Left ventricle myocardium superior (tissue), 1 donor: ENCODE data around the gene PHLDA3. TPM values are rescaled to one million over a fixed set of nuclear protein-coding genes. Genes with fewer than 3 reads are reported as not detected.
"Not testable (repeated sequence)": the region's sequence is repeated elsewhere in the genome, so short reads cannot be mapped to it uniquely, and the experiment has no call there.

ENCODE experiments used
- ATAC-seq: fragments of 200-7000 bp; cut with Tn5 transposase; one replicate; pipeline ENCODE4 v1.9.1; 2020; ENCODE audit warnings: mild to moderate bottlenecking, moderate library complexity
- DNase-seq: peaks from one replicate; pipeline ENCODE4 v3.0.0-alpha.2; 2020
- intact Hi-C: fragments of 100-400 bp; cut with micrococcal nuclease; formaldehyde crosslinking; loops from one replicate; pipeline ENCODE4 v1.11.0; 2022
- total RNA-seq: library from RNA; stranded (reverse); fragmentation: NEBNext Ultra II Directional; extraction: Animal tissue kit (Norgen Biotek cat#: 25700); gene quantifications from one replicate; pipeline ENCODE4 v1.2.1, GENCODE V29; 2021
- donor health status: DM: no; HTN: yes; CAD: no; lungs with severe emphysema.

PHLDA3 gene
- total RNA-seq, 1 donor from 2014 or later: 20.4 TPM

GRCh38 chr1:201473296-201473695 is 4.3 kb upstream of the PHLDA3 start:
- intact Hi-C loops: no loop called here
- no peak for ATAC-seq
- DNase-seq: no peak

DNA sequence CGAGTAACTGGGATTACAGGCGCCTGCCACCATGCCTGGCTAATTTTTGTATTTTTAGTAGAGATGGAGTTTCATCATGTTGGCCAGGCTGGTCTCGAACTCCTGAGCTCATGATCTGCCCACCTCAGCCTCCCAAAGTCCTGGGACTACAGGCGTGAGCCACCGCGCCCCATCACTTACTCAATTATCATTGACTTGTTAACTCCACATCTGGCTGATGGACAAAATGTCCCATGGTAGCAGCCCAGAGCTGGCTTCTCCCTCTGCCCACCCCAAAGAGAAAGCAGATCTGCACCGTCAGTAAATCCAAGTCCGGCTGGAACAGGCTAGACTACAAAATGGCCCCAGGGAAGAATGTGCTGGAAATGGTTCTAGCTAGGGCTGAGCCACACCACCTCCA is 3.3 kb upstream of the PHLDA3 start:
- ATAC-seq, DNase-seq, intact Hi-C loops: not testable (repeated sequence)

DNA sequence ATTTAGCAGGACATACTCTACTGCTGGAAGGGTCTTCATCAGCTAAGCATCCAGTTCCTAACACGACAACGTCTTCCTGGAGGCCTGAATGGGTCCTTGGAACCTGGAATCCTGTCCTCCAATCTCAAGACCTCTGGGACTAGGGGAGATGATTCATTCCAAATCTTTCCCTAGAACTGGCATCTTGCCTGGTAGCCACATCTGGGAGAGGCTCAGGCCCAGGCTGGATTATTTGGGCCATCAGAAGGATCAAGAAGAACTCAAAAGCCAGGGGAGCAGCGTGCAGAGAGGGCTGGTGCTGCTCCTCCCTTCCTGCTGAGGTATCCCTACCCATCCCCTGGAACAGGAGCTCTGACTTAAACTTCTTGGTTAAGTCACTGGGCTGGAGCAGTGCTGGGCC is 2.8 kb upstream of the PHLDA3 start:
- peak; percentile 49 for DNase-seq
- ATAC-seq: peak; percentile 21
- intact Hi-C loops: no loop called here

DNA sequence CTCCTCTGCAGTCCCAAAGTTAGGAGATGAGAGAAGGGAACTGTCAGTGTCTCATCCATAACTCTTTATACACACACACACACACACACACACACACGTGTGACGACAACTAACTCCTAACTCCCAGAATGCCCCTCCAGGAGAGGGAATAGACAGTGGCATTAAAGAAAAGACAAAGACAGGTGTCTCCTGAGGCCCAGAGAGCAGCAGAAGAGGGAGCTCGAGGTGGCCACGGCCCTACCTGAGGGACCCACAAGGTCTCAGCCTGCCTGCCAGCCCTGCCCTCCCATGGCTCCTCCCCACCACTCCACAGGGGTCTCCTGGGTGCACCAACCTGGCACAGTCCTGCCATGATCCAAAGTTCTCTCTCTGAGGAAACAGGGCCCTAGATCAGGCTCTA is 1.6 kb upstream of the PHLDA3 start:
- no peak for ATAC-seq
- no peak for DNase-seq
- intact Hi-C loops: no loop called here

DNA sequence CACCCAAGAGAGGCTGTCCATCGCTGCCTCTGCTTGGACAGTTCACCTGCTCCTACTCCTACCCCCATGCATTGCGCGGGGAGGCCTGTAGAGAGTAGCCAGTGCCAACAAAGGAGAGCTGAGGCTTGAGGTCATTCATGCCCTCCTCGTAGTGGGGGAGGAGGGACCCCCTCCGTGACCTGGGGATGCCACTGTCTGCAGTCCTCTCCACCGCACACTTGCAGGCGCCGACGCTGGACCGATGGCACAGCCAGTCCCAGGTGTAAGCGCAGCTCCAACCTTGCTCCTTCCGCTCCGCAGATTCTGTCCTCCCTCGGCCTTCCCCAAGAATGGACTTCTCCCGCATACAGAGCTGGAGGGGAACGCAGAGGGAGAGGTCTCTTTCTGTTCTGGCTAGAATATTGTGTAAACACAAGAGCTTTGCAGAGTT is 672 bp upstream of the PHLDA3 start:
- intact Hi-C loops: no loop called here
- DNase-seq (no peak), ATAC-seq (no peak)

- DNase-seq (peak; percentile 68), ATAC-seq (peak; percentile 26)
- intact Hi-C loops: no loop called here
Observed at GRCh38 chr1:201468501-201468843, 516 bp downstream of the PHLDA3 start.

DNA sequence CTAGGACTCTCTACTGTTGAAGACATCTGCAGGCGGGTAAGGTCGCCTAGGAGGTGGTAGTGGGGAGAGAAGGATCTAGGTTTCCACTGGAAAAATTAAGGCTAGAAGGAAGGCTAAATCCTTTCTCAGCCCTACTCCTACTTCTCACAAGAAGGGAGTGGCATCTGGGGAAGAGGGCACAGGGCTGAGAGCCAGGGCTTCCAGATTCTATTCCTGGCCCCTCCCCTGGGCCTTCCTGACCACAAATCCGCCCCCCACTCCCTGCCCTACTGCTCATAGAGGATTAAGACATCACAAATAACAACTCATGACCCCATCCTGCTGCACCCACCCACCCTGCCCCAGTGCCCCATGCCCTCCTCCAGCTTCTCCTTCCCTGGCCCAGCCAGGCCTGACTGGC is 2.5 kb downstream of the PHLDA3 start:
- ATAC-seq (no peak), DNase-seq (no peak)
- intact Hi-C loops: no loop called here

DNA sequence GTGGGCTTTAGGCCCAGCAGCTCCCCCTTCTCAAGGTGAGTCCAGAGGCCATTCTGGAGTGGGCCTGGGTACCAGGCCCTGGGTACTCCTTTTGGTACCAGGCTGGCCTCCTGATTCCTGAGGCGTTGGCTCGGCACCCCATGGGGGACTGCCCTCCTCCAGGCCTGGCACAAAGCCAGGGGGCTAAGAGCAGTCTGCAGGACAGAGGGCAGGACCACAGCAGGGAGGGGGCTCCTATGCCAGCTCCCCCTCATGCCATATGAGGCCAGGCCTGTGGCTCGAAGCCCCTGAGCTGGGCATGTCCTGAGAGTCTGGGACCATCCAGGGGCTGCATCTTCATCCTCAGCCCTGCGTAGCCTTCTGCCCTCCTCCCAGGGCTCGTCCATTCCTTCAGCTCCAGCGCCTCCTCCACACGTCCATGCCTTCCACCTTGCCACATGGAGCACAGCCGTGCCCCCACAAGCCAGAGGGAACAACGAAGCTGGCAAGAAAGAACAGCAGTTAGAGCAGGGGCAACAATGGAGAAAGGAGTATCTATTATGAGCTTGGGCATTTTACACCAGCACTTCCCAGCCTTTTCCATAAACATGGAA is 3.2 kb downstream of the PHLDA3 start:
- DNase-seq: no peak
- no peak for ATAC-seq
- intact Hi-C loops: no loop called here

GRCh38 chr1:201463071-201463552 is 5.9 kb downstream of the PHLDA3 start:
- DNase-seq: no peak
- intact Hi-C loops: no loop called here
- peak; percentile 22 for ATAC-seq

DNA sequence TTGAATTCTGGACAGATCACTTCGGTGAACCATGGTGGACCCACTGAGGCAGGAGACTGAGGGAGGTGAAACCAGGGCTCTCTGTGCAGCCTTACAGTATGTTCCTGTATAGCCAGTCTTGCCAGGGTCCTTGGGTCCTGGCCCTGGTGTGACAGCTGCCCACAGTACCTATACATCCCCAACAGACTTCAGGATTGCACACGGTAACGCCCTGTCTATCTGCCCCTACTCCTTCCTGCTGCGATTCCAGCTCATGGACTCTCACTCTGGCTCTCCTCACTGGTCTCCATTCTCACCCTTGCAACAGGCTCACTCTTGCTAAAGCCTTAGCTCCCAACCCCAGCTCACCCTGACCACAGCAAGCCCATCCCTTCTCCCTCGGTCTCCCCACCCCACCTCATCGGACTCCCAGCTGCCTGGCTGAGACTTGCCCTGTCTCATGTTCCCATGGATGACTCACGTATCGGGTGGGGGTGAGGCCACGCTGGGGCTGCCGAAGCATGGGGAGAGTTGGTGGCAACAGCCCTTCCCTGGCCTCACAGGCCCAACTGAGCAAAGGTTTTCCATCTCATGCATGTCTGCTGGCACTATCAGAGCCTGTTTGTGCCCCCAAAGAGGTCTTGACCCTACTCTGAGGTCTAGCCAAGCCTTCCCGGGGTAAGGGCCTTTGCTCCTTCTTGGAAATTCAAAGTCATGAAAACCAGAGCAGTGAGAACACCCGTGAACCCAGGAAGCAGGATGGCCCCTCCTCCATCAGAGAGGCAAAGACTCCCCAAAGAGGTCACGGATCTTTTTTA is 7.1 kb downstream of the PHLDA3 start:
- intact Hi-C loops: no loop called here
- peak; percentile 81 for DNase-seq
- peak; percentile 76 for ATAC-seq

DNA sequence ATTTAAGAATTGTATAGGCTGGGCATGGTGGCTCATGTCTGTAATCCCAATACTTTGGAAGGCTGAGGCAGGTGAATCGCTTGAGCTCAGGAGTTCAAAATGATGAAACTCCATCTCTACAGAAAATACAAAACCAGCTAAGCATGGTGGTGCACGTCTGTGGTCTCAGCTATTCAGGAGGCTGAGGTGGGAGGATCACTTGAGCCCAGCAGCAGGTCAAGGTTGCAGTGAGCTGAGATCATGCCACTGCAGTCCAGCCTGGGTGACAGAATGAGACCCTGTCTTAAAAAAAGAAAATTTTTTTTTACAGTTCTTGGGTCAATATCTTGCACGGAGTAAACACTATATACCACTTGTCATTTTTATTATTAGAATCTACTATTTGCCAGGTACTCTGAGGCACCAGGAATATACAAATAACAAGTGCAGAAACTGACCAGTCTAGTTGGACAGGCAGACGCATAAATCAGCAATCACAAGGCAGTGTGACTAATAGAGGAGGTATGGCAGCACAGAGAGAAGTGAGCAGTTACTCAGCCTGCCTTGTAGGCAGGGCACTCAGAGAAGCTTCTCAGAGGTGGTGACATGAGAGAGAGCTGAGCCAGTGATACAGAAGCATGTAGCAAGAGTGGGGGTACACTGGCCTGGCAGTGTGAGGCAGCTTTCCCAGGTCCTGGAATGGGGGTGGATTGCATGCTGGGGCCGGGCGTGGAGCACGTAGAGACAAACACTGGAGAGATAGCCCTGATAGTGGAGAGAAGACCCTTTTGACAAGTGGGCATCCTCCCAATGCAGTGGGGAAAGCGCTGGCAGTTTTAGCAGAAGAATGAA is 8.0 kb downstream of the PHLDA3 start:
- DNase-seq (no peak), ATAC-seq (peak; percentile 72)
- intact Hi-C loops: no loop called here

- intact Hi-C loops: no loop called here
- DNase-seq (no peak), ATAC-seq (no peak)
Observed at GRCh38 chr1:201459775-201460174, 9.2 kb downstream of the PHLDA3 start.

DNA sequence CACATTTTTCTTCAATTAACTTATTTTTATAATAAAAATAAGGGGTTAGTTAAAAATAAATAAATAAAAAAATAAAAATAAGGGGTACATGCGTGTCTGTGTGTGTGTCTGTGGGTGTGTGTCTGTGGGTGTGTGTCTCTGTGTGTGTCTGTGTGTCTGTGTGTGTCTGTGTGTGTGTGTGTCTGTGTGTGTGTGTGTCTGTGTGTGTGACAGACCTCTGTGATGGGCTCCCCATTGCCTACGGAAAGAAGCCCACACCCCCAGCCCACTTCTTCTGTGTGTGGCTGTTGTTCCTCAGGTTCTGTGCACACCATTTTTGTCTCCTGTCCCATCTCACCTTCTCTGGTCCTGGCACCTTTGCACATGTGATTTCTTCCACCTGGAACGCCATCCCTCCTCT is 9.9 kb downstream of the PHLDA3 start:
- no peak for DNase-seq
- no peak for ATAC-seq
- intact Hi-C loops: no loop called here

- ATAC-seq (no peak), DNase-seq (no peak)
- intact Hi-C loops: no loop called here
Observed at GRCh38 chr1:201457508-201457960, 11.5 kb downstream of the PHLDA3 start.

- DNase-seq: peak; percentile 71
- ATAC-seq: peak; percentile 71
- intact Hi-C loops: no loop called here
Observed at GRCh38 chr1:201456499-201457309, 12.3 kb downstream of the PHLDA3 start.

DNA sequence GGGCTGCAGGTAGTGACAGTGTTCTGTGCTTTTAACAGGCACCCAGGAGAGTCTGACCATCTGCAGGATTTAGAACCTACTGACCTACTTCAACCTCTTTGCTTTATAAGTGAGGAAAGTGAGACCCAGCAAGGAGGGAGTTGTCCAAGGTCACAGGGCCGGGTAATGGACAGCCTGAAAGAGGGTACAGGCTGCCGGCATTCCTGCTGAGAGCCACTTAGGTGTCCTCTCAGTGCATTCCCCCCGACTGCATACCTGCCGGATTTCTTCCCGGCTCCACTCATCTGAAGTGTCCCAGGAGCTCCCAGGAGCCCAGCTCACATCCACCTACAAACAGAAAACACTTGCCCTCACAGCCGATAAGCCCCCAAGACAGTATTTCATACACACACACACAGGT is 13.9 kb downstream of the PHLDA3 start:
- DNase-seq (no peak), ATAC-seq (no peak)
- intact Hi-C loops: no loop called here

DNA sequence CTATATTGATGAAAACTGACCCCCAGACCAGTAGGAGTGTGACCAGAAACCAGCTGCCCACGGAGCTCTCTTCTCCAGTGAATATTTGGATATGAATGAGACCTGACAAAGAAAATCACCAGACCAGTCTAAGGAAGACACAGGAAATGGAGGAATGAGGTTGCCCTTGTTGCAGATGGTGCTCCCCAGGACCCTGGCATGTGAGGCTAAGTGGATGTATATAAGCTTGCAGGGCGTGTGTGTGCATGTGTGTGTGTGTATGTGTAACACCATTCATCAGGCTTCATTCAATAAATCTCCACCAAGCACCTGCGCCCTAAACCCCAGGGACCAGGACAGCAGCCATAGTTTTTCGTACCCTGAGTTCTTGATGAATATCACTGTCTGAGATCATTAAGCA is 14.4 kb downstream of the PHLDA3 start:
- no peak for DNase-seq
- no peak for ATAC-seq
- intact Hi-C loops: no loop called here

GRCh38 chr1:201452866-201453265 is 16.1 kb downstream of the PHLDA3 start:
- intact Hi-C loops: no loop called here
- no peak for DNase-seq
- ATAC-seq: no peak

- ATAC-seq: peak; percentile 69
- intact Hi-C loops: no loop called here
Observed at GRCh38 chr1:201450721-201451291, 18.2 kb downstream of the PHLDA3 start.

More at GRCh38 chr1:201450721-201451291, 18.2 kb downstream of the PHLDA3 start:
- peak; percentile 80 for DNase-seq
